SU-DHL-6 (cell line): ENCODE results near the gene HYLS1.

ENCODE experiments used
- H2AFZ ChIP-seq: fragments of 200-600 bp; sonication (generic); 2 replicates; pipeline ENCODE4 v1.6.1; 2014; ENCODE audit warnings: low read depth, mild to moderate bottlenecking, moderate library complexity, mixed read lengths, antibody characterized with exemption, low read length; ENCODE audit not compliant: severe bottlenecking
- H3F3A ChIP-seq: fragments of 200-600 bp; shearing (Covaris generic); 2 replicates; pipeline ENCODE4 v1.6.0; 2016; ENCODE audit warnings: antibody characterized with exemption, mild to moderate bottlenecking; ENCODE audit not compliant: insufficient read depth
- H3K27ac ChIP-seq: fragments of 200-600 bp; sonication (generic); 2 replicates; pipeline ENCODE4 v1.5.1; 2016; ENCODE audit warnings: low read depth, mild to moderate bottlenecking, low read length, moderate library complexity, mixed read lengths
- H3K27me3 ChIP-seq: fragments of 200-600 bp; sonication (generic), shearing (Covaris generic); 2 replicates; pipeline ENCODE4 v1.6.0; 2014; ENCODE audit warnings: mild to moderate bottlenecking, low read length
- H3K36me3 ChIP-seq: fragments of 200-600 bp; sonication (generic); 2 replicates; pipeline ENCODE4 v1.6.1; 2014; ENCODE audit warnings: mild to moderate bottlenecking, low read length, mixed read lengths
- H3K4me2 ChIP-seq: fragments of 300-600, 200-600 bp; shearing (Covaris generic), sonication (generic); 2 replicates; pipeline ENCODE4 v1.6.0; 2014; ENCODE audit warnings: low read length, low read depth, mild to moderate bottlenecking; ENCODE audit not compliant: poor library complexity, severe bottlenecking
- H3K4me3 ChIP-seq: fragments of 200-600 bp; sonication (generic); 2 replicates; pipeline ENCODE4 v1.5.1; 2014; ENCODE audit warnings: antibody characterized with exemption, low read length, mild to moderate bottlenecking, mixed read lengths; ENCODE audit not compliant: insufficient read depth, poor library complexity, severe bottlenecking
- H3K79me2 ChIP-seq: fragments of 200-600 bp; sonication (generic); 2 replicates; pipeline ENCODE4 v1.6.1; 2014; ENCODE audit warnings: mild to moderate bottlenecking, low read length, moderate library complexity; ENCODE audit not compliant: insufficient read depth
- H3K9ac ChIP-seq: fragments of 200-600 bp; sonication (generic); 2 replicates; pipeline ENCODE4 v1.7.0; 2014; ENCODE audit warnings: mild to moderate bottlenecking, low read length
- H3K9me2 ChIP-seq: fragments of 200-600 bp; sonication (generic); replicated peaks from 2 replicates; pipeline ENCODE4 v1.6.1; 2014; ENCODE audit warnings: low read length; ENCODE audit not compliant: insufficient read depth
- H3K9me3 ChIP-seq: fragments of 200-600 bp; sonication (generic); 2 replicates; pipeline ENCODE4 v1.6.1; 2014; ENCODE audit warnings: low read length, mixed read lengths; ENCODE audit not compliant: insufficient read depth
- H4K20me1 ChIP-seq: fragments of 200-600 bp; sonication (generic); 2 replicates; pipeline ENCODE4 v1.6.1; 2014; ENCODE audit warnings: low read depth, mild to moderate bottlenecking, antibody characterized with exemption, low read length, moderate library complexity, mixed read lengths
- CTCF ChIP-seq: fragments of 200-600 bp; sonication (generic); IDR thresholded peaks from one replicate; pipeline ENCODE4 v1.5.1; 2017; ENCODE audit warnings: antibody characterized with exemption, mild to moderate bottlenecking, low read length, moderate library complexity; ENCODE audit not compliant: insufficient read depth, poor library complexity, severe bottlenecking
- EZH2phosphoT487 ChIP-seq: fragments of 200-600 bp; sonication (generic), shearing (Covaris generic); conservative IDR thresholded peaks from 2 replicates; pipeline ENCODE4 v1.6.1; 2018; ENCODE audit warnings: mild to moderate bottlenecking, antibody characterized with exemption, low read length, moderate library complexity, mixed read lengths

Gene HYLS1

GRCh38 chr11:125931668-125932067 lies 44.2 kb downstream of the HYLS1 start:
- Histone ChIP-seq H4K20me1 (no peaks in the 10 kb centered on the region), H3K36me3 (no peaks in the 10 kb centered on the region), H3K79me2 (no peaks in the 10 kb centered on the region), H3K27me3 (no peaks in the 10 kb centered on the region), H3K9me3 (no peaks in the 10 kb centered on the region), H3K4me2 (no peak overlapping the region), H3K27ac (no peak overlapping the region), H2AFZ (no peak overlapping the region), H3K4me3 (no peak overlapping the region), H3F3A (no peaks in the 10 kb centered on the region), H3K9me2 (no peaks in the 10 kb centered on the region), H3K9ac (no peak overlapping the region)
- TF ChIP-seq EZH2phosphoT487: no peak
- TF ChIP-seq CTCF: no peak

DNA sequence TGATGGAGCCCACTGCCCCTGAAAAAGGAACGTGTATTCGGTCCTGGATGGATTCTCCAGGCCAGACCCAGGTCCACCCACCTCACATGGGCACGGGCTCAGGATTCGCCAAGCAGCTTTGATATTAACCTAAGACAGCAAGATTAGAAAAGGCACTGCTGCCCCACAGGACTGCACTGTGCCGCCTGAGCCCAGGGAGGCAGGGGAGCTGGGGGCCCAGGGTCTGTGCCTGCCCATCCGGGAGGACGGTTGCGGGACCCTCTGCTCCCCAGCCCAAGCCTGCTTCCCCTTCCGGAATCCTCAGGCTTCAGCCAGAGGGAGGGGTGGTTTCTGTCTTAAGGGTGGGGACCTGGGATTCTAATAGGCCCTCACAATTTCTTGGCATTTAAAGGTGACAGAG lies 44.8 kb downstream of the HYLS1 start:
- H3K27me3 ChIP-seq: no peaks in the 10 kb centered on the region
- TF ChIP-seq EZH2phosphoT487 (no peak), CTCF (no peak)
- no peaks in the 10 kb centered on the region for H4K20me1 ChIP-seq
- no peaks in the 10 kb centered on the region for H3K36me3 ChIP-seq
- no peaks in the 10 kb centered on the region for H3F3A ChIP-seq
- no peaks in the 10 kb centered on the region for H3K79me2 ChIP-seq
- no peaks in the 10 kb centered on the region for H3K9me2 ChIP-seq
- no peak overlapping the region for H2AFZ ChIP-seq
- no peak overlapping the region for H3K9ac ChIP-seq
- no peak overlapping the region for H3K4me3 ChIP-seq
- no peaks in the 10 kb centered on the region for H3K9me3 ChIP-seq
- no peak overlapping the region for H3K4me2 ChIP-seq
- no peak overlapping the region for H3K27ac ChIP-seq

DNA sequence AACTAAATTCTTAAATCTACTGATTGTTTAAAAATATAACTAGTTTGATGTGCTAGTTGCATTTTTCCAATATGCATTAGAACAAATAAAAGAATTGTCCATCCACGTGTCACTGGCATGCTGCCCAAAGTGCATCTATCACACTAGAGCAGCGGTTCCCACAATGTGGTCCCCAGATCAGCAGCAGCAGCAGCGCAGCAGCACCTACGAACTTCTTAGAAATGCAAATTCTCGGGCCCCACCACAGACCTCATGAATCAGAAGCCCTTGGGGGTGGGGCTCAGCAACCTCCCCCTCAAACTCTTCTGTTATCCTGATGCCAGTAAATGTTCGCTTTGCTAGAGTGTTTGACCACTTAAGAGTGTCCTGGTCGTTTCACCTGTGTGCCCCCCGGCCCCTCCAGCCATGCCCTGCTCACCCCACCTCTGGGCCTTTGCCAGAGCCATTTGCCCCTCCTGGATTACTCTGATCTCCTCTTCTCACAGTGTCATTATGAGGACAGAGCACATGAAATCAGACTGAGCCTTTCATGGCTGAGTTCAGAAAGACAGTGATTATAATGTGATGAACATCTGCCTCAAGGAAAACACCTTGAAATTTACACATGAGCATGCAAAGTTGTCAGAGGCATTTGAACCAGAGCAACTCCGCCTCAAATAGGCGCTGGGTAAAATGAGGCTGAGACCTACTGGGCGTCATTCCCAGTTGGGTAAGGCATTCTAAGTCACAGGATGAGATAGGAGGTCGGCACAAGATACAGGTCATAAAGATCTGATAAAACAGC lies 45.8 kb downstream of the HYLS1 start:
- H3K36me3 ChIP-seq: no peaks in the 10 kb centered on the region
- H2AFZ ChIP-seq: no peak overlapping the region
- H3K79me2 ChIP-seq: no peaks in the 10 kb centered on the region
- TF ChIP-seq CTCF (no peak), EZH2phosphoT487 (no peak)
- H3F3A ChIP-seq: no peaks in the 10 kb centered on the region
- H3K27me3 ChIP-seq: no peaks in the 10 kb centered on the region
- H3K27ac ChIP-seq: no peak overlapping the region
- H3K4me2 ChIP-seq: no peak overlapping the region
- H3K9ac ChIP-seq: no peak overlapping the region
- H3K9me3 ChIP-seq: no peaks in the 10 kb centered on the region
- H4K20me1 ChIP-seq: no peaks in the 10 kb centered on the region
- no peaks in the 10 kb centered on the region for H3K9me2 ChIP-seq
- H3K4me3 ChIP-seq: no peak overlapping the region
